Activated T-helper 2 cell treated with anti-CD3 and anti-CD28 coated beads, Interferon-gamma antibody, Interleukin-2, Interleukin-4, amounts not matched to agents 10 μg/mL and 5 μg/mL and 100 μg/mL, durations not matched to agents 14 hours and 24 hours and 36 hours (primary cell): ENCODE measurements around the gene PDZRN4. TPM values are rescaled to one million over a fixed set of nuclear protein-coding genes. Genes with fewer than 3 reads are reported as not detected.

Experiments used
- DNase-seq: peaks from one replicate; pipeline ENCODE4 v3.0.0; 2021; ENCODE audit warnings: low spot score
- H3K27ac Mint-ChIP-seq: one replicate; pipeline ENCODE4 v1.8.0; 2021; ENCODE audit warnings: mixed read lengths
- H3K27me3 Mint-ChIP-seq: one replicate; pipeline ENCODE4 v1.8.0; 2021; ENCODE audit warnings: low read depth, mixed read lengths
- H3K36me3 Mint-ChIP-seq: one replicate; pipeline ENCODE4 v1.8.0; 2021; ENCODE audit warnings: low read depth, mixed read lengths
- H3K4me1 Mint-ChIP-seq: one replicate; pipeline ENCODE4 v1.8.0; 2021; ENCODE audit warnings: low read depth, mixed read lengths
- H3K4me3 Mint-ChIP-seq: one replicate; pipeline ENCODE4 v1.8.0; 2021; ENCODE audit warnings: low read depth, mild to moderate bottlenecking, moderate library complexity, mixed read lengths
- H3K9me3 Mint-ChIP-seq: one replicate; pipeline ENCODE4 v1.8.0; 2021; ENCODE audit warnings: mixed read lengths
- intact Hi-C: fragments of 100-400 bp; cut with micrococcal nuclease; formaldehyde crosslinking; loops from one replicate; pipeline ENCODE4 v1.15.1; 2023
- total RNA-seq: library from RNA; stranded (reverse); gene quantifications from 2 replicates; pipeline ENCODE4 v1.2.3, GENCODE V29; 2022

The PDZRN4 gene
- total RNA-seq, 1 donor from 2014 or later: not detected

GRCh38 chr12:41361738-41362137 is 173.6 kb downstream of the PDZRN4 start:
- Mint-ChIP-seq H3K4me3 (no peak overlapping the region), H3K9me3 (no peaks in the 10 kb centered on the region), H3K27me3 (no peaks in the 10 kb centered on the region), H3K4me1 (no peaks in the 10 kb centered on the region), H3K27ac (no peak overlapping the region), H3K36me3 (no peaks in the 10 kb centered on the region)
- no peak for DNase-seq
- intact Hi-C loops: no loop called here

- Mint-ChIP-seq H3K27ac (no peak overlapping the region), H3K9me3 (no peaks in the 10 kb centered on the region)
- intact Hi-C loops: no loop called here
These were observed 174.4 kb downstream of the PDZRN4 start for GRCh38 chr12:41362510-41362909.

GRCh38 chr12:41362931-41363330 is 174.8 kb downstream of the PDZRN4 start:
- no peaks in the 10 kb centered on the region for H3K9me3 Mint-ChIP-seq
- no peaks in the 10 kb centered on the region for H3K4me1 Mint-ChIP-seq
- no peak overlapping the region for H3K4me3 Mint-ChIP-seq
- no peaks in the 10 kb centered on the region for H3K27me3 Mint-ChIP-seq
- H3K27ac Mint-ChIP-seq: no peak overlapping the region
- no peaks in the 10 kb centered on the region for H3K36me3 Mint-ChIP-seq
- intact Hi-C loops: no loop called here
- no peak for DNase-seq

More at GRCh38 chr12:41362510-41362909, 174.4 kb downstream of the PDZRN4 start:
- no peak for DNase-seq
- no peaks in the 10 kb centered on the region for H3K27me3 Mint-ChIP-seq
- H3K4me1 Mint-ChIP-seq: no peaks in the 10 kb centered on the region
- H3K36me3 Mint-ChIP-seq: no peaks in the 10 kb centered on the region
- no peak overlapping the region for H3K4me3 Mint-ChIP-seq

DNA sequence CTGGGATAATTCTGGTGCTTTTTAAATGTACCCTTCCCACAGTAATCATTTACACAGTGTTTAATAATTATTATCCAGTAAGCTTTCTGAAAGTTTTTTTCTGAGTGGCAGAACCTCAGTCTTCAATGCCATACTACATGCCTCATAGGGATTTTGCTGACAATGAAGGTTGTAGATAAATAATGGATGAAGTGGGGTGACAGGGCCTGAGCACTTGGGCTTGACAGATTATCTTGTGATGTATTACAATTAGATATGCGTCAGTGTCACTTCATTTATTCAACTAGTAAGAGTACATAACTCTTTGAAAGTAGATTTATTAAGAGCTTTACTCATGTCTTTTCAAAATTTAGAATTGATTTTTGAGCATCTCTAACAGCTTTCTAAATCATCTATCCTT is 176.1 kb downstream of the PDZRN4 start:
- Mint-ChIP-seq H3K4me3 (no peak overlapping the region), H3K36me3 (no peaks in the 10 kb centered on the region), H3K9me3 (no peaks in the 10 kb centered on the region), H3K4me1 (no peaks in the 10 kb centered on the region), H3K27ac (no peak overlapping the region), H3K27me3 (no peaks in the 10 kb centered on the region)
- DNase-seq: no peak
- intact Hi-C loops: no loop called here

GRCh38 chr12:41365653-41366171 is 177.6 kb downstream of the PDZRN4 start:
- no peak for DNase-seq
- intact Hi-C loops: no loop called here
- Mint-ChIP-seq H3K9me3 (no peaks in the 10 kb centered on the region), H3K36me3 (no peaks in the 10 kb centered on the region), H3K27me3 (no peaks in the 10 kb centered on the region), H3K4me3 (no peak overlapping the region), H3K27ac (no peak overlapping the region), H3K4me1 (no peaks in the 10 kb centered on the region)

DNA sequence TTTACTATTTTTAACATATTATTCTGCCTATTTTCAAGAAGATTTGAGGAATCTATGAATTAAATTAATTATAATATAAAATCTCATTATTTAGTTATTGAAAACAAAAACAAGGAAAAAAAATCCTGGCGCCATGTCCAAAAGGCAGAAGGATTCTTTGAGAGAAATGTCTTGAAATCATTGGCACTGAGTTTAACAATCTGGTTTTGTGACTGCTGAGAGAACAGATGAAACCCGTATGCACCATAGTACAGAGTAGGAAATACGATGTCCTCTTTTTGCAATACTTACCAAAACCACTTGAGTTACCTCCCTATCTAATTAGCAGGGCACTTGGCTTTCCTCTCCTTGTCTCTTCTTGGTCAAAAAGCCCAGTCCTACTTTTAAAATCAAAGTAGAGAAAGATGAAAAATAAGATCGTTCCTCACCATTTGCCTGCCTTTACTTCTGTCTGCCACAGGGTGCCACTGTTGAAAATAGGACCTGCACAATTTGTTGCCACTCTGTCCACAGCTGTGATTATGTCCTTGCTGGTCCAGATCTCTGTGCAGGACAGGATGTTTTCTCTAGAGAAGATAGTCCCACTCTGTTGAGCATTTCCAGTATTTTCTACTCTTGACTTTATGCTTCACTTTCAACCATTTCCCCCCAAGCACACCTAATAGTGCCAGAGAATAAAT is 179.7 kb downstream of the PDZRN4 start:
- peaks cover 5% of the 10 kb centered on the region for H3K9me3 Mint-ChIP-seq
- intact Hi-C loops: no loop called here
- H3K36me3 Mint-ChIP-seq: no peaks in the 10 kb centered on the region
- H3K4me3 Mint-ChIP-seq: no peak overlapping the region
- H3K4me1 Mint-ChIP-seq: no peaks in the 10 kb centered on the region
- H3K27ac Mint-ChIP-seq: no peak overlapping the region
- no peaks in the 10 kb centered on the region for H3K27me3 Mint-ChIP-seq
- DNase-seq: no peak

DNA sequence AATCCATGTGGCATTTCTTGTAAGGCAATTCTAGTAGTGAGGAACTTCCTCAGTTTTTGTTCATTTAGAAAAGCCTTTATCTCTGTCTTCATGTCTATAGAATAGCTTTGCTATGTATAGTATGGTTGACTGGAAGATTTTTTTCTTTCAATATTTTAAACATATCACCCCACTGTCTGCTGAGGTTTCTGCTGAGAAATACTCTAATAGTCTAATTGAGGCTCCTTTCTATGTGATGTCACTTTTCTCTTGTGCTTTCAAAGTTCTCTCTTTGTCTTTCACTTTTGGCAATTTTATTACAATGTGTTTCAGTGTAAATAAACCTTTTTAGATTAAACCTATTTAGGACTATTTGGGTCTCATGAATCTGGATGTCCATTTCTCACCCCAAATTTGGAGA is 192.8 kb downstream of the PDZRN4 start:
- Mint-ChIP-seq H3K4me3 (no peak overlapping the region), H3K36me3 (no peaks in the 10 kb centered on the region), H3K9me3 (no peaks in the 10 kb centered on the region), H3K27me3 (no peaks in the 10 kb centered on the region), H3K4me1 (no peaks in the 10 kb centered on the region), H3K27ac (no peak overlapping the region)
- intact Hi-C loops: no loop called here
- DNase-seq: no peak

DNA sequence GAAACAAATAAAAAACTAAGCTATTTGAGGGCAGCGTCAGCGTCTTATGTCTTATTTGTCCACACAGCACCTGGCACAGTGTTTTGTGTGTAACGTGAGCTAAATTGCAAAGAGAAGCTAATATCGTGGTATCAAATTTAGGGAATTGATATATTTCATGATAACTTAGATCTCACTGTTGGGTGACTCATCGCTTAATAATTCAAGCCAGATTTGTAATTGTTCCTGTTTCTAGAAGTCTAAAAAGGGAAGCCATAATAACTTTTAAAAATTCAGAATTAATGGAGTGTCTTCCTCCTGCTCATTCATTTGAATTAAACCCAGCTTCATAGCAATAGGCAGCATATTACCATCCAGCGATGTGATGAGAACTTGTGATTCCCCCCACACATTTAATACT is 214.7 kb downstream of the PDZRN4 start:
- no peak overlapping the region for H3K4me3 Mint-ChIP-seq
- no peaks in the 10 kb centered on the region for H3K36me3 Mint-ChIP-seq
- no peaks in the 10 kb centered on the region for H3K4me1 Mint-ChIP-seq
- intact Hi-C loops: no loop called here
- H3K9me3 Mint-ChIP-seq: peaks cover 7% of the 10 kb centered on the region
- H3K27ac Mint-ChIP-seq: no peak overlapping the region
- no peak for DNase-seq
- no peaks in the 10 kb centered on the region for H3K27me3 Mint-ChIP-seq

- H3K4me3 Mint-ChIP-seq: no peak overlapping the region
- H3K27ac Mint-ChIP-seq: no peak overlapping the region
- no peak for DNase-seq
- intact Hi-C loops: no loop called here
- H3K9me3 Mint-ChIP-seq: peaks cover 7% of the 10 kb centered on the region
- no peaks in the 10 kb centered on the region for H3K4me1 Mint-ChIP-seq
- no peaks in the 10 kb centered on the region for H3K36me3 Mint-ChIP-seq
- no peaks in the 10 kb centered on the region for H3K27me3 Mint-ChIP-seq
These were observed 219.2 kb downstream of the PDZRN4 start for GRCh38 chr12:41407232-41407799.

GRCh38 chr12:41409628-41410027 is 221.5 kb downstream of the PDZRN4 start:
- Mint-ChIP-seq H3K36me3 (no peaks in the 10 kb centered on the region), H3K9me3 (peaks cover 7% of the 10 kb centered on the region), H3K27me3 (no peaks in the 10 kb centered on the region), H3K27ac (no peak overlapping the region), H3K4me3 (no peak overlapping the region), H3K4me1 (no peaks in the 10 kb centered on the region)
- no peak for DNase-seq
- intact Hi-C loops: no loop called here

DNA sequence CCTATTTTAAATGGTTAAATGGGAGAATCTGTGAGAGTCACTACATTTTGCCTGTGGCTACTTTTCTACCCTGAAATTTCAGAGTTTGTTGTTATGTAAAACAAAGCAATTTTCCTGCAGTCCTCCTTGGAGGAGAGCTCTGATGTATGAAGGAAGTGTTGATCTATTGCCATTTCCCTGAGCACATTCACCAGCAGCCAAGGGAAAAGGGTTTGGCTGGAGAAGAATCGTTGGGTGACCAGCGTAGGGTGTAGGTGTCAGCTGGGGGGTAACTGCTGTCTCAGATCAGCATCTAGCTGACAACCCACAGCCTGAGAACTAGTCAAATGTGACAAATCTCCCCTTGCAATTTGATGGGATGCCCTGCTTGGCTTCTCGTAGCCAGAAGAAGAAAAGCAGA is 230.5 kb downstream of the PDZRN4 start:
- H3K36me3 Mint-ChIP-seq: no peaks in the 10 kb centered on the region
- no peaks in the 10 kb centered on the region for H3K4me1 Mint-ChIP-seq
- H3K4me3 Mint-ChIP-seq: no peak overlapping the region
- DNase-seq: no peak
- no peaks in the 10 kb centered on the region for H3K9me3 Mint-ChIP-seq
- intact Hi-C loops: no loop called here
- H3K27ac Mint-ChIP-seq: no peak overlapping the region
- H3K27me3 Mint-ChIP-seq: no peaks in the 10 kb centered on the region

DNA sequence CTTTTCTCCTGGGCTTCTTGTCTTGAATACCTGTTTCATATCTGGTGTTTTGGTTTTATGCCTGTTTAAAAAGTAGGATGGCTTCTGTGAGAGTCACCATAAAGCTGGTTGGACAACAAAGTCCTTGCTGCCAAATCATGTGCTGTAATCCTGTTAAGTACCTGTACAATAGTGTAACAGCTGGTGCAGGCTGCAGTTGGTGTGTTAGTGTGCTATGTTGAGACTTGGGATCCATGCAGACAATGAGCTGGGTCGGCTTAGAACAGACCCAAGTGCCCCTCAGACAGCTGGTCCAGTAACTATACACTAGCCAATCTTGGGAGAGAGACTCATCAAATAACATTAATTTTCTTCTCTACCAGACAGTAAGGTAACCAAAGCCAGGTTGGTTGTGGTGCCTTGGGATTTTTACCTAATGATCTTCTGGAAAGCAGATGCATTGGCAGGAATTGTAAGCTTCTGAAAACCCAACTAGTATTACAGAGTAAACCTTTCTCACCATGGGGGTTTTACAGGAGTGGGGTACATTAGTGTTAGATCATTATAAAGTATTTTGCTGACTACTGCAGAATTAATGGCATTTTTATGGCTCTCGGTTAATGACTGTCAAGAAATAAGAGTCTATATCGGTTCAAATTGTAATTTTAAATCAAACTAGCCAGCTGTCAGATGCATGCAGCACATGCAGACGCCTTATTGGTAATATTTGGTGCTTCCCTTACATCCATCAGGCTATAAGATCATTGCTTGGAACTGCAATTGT is 231.2 kb downstream of the PDZRN4 start:
- Mint-ChIP-seq H3K9me3 (no peaks in the 10 kb centered on the region), H3K27ac (no peak overlapping the region), H3K36me3 (no peaks in the 10 kb centered on the region), H3K4me3 (no peak overlapping the region), H3K27me3 (no peaks in the 10 kb centered on the region), H3K4me1 (no peaks in the 10 kb centered on the region)
- no peak for DNase-seq
- intact Hi-C loops: no loop called here

- H3K27me3 Mint-ChIP-seq: no peaks in the 10 kb centered on the region
- intact Hi-C loops: no loop called here
- H3K9me3 Mint-ChIP-seq: no peaks in the 10 kb centered on the region
- no peaks in the 10 kb centered on the region for H3K36me3 Mint-ChIP-seq
- H3K27ac Mint-ChIP-seq: no peak overlapping the region
- DNase-seq: no peak
- no peaks in the 10 kb centered on the region for H3K4me1 Mint-ChIP-seq
- H3K4me3 Mint-ChIP-seq: no peak overlapping the region
These were observed 236.5 kb downstream of the PDZRN4 start for GRCh38 chr12:41424651-41425050.
